ENCODE data around the gene GFOD2. TPM values are rescaled to one million over a fixed set of nuclear protein-coding genes. Genes with fewer than 3 reads are reported as not detected.

The GFOD2 gene
- total and polyA plus RNA-seq, 2 of the 8 experiments (the other 6 are each of a cell fraction or from before 2014, with no cell fraction given) = 21.4 to 33.2 TPM

DNA sequence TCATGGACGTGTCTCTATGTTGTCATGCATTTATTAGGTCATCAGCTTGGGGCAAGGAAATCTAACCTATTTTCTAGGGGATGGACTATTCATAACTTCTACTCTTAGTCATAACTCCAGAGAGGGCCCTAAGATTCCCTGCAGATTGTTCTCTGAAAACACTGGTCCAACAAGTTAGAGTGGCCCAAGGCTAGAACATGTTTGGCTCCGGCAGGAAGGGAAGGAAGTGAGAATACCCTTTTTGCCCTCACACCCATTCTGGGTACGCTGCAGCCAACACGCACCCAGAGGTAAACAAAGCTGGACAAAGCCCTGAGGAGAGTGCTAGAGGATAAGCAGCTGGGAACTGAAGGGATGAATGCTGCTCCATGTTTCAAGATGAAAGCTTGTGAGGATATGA lies 42.6 kb downstream of the GFOD2 start:
- Histone ChIP-seq H3K9ac (replicated peaks in 1 of 4; ENCODE audit: extremely low read depth in 1 of 4, low read depth in 3 of 4, low read length in 3 of 4) (no peak overlapping the region), H3K27ac (ENCODE audit: low read depth, low read length) (no peak overlapping the region), H2AK5ac (ENCODE audit: low read depth, low read length) (no peak overlapping the region), H4K20me1 (replicated peaks in 1 of 2; ENCODE audit: control insufficient read depth in 1 of 2, insufficient read depth in 2 of 2, low read length in 2 of 2) (peaks cover 0 to 8% of the 10 kb centered on the region in 2 experiments), H3K79me1 (ENCODE audit: low read depth, low read length) (no peaks in the 10 kb centered on the region; the same call in none of the 2 replicates), H3K14ac (ENCODE audit: insufficient read length) (no peak overlapping the region), H3K18ac (ENCODE audit: extremely low read depth, low read length) (no peak overlapping the region), H2BK12ac (ENCODE audit: low read depth, low read length) (no peak overlapping the region), H4K8ac (ENCODE audit: extremely low read depth, insufficient read depth, low read length) (no peak overlapping the region), H3K23me2 (ENCODE audit: low read depth, low read length) (no peaks in the 10 kb centered on the region), H3K56ac (replicated peaks; ENCODE audit: insufficient read length, low read depth, low read length) (no peak overlapping the region), H3K79me2 (ENCODE audit: control insufficient read depth in 1 of 2, insufficient read depth in 2 of 2, low read length in 2 of 2) (no peaks in the 10 kb centered on the region), H2BK120ac (replicated peaks; ENCODE audit: low read depth, low read length) (no peak overlapping the region), H3K4me1 (replicated peaks in 1 of 4; ENCODE audit: control insufficient read depth in 3 of 4, insufficient read depth in 4 of 4, low read length in 3 of 4) (peaks cover 0 to 3% (median 0%) of the 10 kb centered on the region in 4 experiments; a peak in 1 of 7 replicates), H3K4ac (replicated peaks; ENCODE audit: insufficient read length, low read depth, low read length) (no peak overlapping the region), H3K23ac (ENCODE audit: insufficient read length) (no peak overlapping the region), H2BK5ac (ENCODE audit: low read depth, low read length) (no peak overlapping the region), H3K4me2 (ENCODE audit: insufficient read depth in 1 of 2, low read depth in 2 of 2, low read length in 2 of 2) (no peak overlapping the region), H3K9me3 (ENCODE audit: insufficient read depth in 2 of 2, low read depth in 1 of 2, low read length in 1 of 2) (no peaks in the 10 kb centered on the region), H2AFZ (ENCODE audit: low read length) (no peak overlapping the region), H3K36me3 (ENCODE audit: control insufficient read depth in 2 of 4, insufficient read depth in 4 of 4, low read length in 3 of 4) (peaks cover 0 to 3% (median 0%) of the 10 kb centered on the region in 4 experiments; a peak in 1 of 8 replicates), H3K4me3 (ENCODE audit: extremely low read depth in 1 of 4, insufficient read depth in 2 of 4, low read depth in 3 of 4, low read length in 4 of 4) (no peak overlapping the region), H4K5ac (ENCODE audit: insufficient read length, low read depth, low read length) (no peak overlapping the region), H3K27me3 (replicated peaks in 1 of 4; ENCODE audit: control insufficient read depth in 3 of 4, extremely low read depth in 1 of 4, insufficient read depth in 3 of 4, low read length in 3 of 4) (no peaks in the 10 kb centered on the region), H2BK20ac (ENCODE audit: low read length) (no peak overlapping the region), H2BK15ac (ENCODE audit: low read length) (no peak overlapping the region), H4K91ac (replicated peaks; ENCODE audit: insufficient read length, low read length) (no peak overlapping the region)
- 98% methylated on average over 4 of the region's 4 CpGs; no CpG with 5 or more reads in 1 of the 2 experiments for WGBS, 2 experiments (ENCODE audit: extremely low coverage in 1 of 2, insufficient coverage in 1 of 2, insufficient read length in 1 of 2, insufficient replicate concordance in 2 of 2, low coverage in 1 of 2, low lambda C conversion rate in 2 of 2, missing lambda C conversion rate in 1 of 2)
- FAIRE-seq (no peak), DNase-seq (ENCODE audit: low read depth in 1 of 2, low spot score in 2 of 2) (no peak)
- POLR2A ChIA-PET (ENCODE audit: partially characterized antibody) = interaction anchor here (0.6 to 0.9 kb wide), 3 partner anchors 38 to 157 kb away, joined by 3 to 4 read pairs (median 3); no protein-coding TSS in a partner anchor
- TF ChIP-seq EZH2 (IDR thresholded peaks at IDR 0.05; ENCODE audit: low read depth, low read length, severe bottlenecking) (no peak), HDAC2 (IDR thresholded peaks at IDR 0.05; ENCODE audit: borderline replicate concordance in 1 of 2, low read depth in 2 of 2, low read length in 2 of 2) (no peak), TBP (IDR thresholded peaks at IDR 0.05; ENCODE audit: low read depth, low read length) (no peak)
- CTCF ChIA-PET (ENCODE audit: partially characterized antibody) = interaction anchor here (0.6 to 5.5 kb wide), 6 partner anchors 10 to 182 kb away, joined by 3 to 46 read pairs (median 3); partner anchors contain the start of genes C16orf86 and ENKD1

All from H1 (cell line).